ENCODE measurements around the gene SHMT1.
"Not testable (repeated sequence)": the region's sequence is repeated elsewhere in the genome, so short reads cannot be mapped to it uniquely, and the experiment has no call there.

GRCh38 chr17:18383079-18383481, 19.7 kb upstream of the SHMT1 start:
- not testable (repeated sequence) for TF ChIP-seq POLR2A (IDR thresholded peaks at IDR 0.05; ENCODE audit: low read length); RAD21 (conservative IDR thresholded peaks at IDR 0.05 in 1 of 2, IDR thresholded peaks at IDR 0.05 in 1 of 2); RNF2 (IDR thresholded peaks at IDR 0.05; ENCODE audit: borderline replicate concordance, low read depth); ELK1 (IDR thresholded peaks at IDR 0.05; ENCODE audit: low read depth, low read length); CEBPB (IDR thresholded peaks at IDR 0.05)
